IMR-90 (cell line): ENCODE data around the gene TMEM238.

Experiments
- CEBPB ChIP-seq: IDR thresholded peaks from 2 replicates; pipeline ENCODE4 v1.6.1; 2012; ENCODE audit warnings: low read depth, low read length, improper control_type of control experiment
- CHD1 ChIP-seq: IDR thresholded peaks from 2 replicates; pipeline ENCODE4 v1.6.1; 2012; ENCODE audit warnings: low read depth, low read length, improper control_type of control experiment
- POLR2A ChIP-seq: IDR thresholded peaks from 2 replicates; pipeline ENCODE4 v1.6.1; 2012; ENCODE audit warnings: mild to moderate bottlenecking, low read depth, low read length
- RAD21 ChIP-seq: IDR thresholded peaks from 2 replicates; pipeline ENCODE4 v1.6.1; 2012; ENCODE audit warnings: low read length, improper control_type of control experiment
- TF ChIP-seq, protein P1 (sequence below): conservative IDR thresholded peaks from 2 replicates; pipeline ENCODE4 v1.5.1; 2012; ENCODE audit warnings: mild to moderate bottlenecking, low read depth, low read length, improper control_type of control experiment
- TF ChIP-seq, protein P2 (sequence below): fragments of 150-350 bp; IDR thresholded peaks from 2 replicates; pipeline ENCODE4 v1.6.1; 2017; ENCODE audit warnings: mild to moderate bottlenecking, antibody characterized with exemption, low read length, low read depth

- TF ChIP-seq POLR2A (no peak), RAD21 (no peak), CHD1 (no peak), CEBPB (no peak)
- TF ChIP-seq, protein P1, sequence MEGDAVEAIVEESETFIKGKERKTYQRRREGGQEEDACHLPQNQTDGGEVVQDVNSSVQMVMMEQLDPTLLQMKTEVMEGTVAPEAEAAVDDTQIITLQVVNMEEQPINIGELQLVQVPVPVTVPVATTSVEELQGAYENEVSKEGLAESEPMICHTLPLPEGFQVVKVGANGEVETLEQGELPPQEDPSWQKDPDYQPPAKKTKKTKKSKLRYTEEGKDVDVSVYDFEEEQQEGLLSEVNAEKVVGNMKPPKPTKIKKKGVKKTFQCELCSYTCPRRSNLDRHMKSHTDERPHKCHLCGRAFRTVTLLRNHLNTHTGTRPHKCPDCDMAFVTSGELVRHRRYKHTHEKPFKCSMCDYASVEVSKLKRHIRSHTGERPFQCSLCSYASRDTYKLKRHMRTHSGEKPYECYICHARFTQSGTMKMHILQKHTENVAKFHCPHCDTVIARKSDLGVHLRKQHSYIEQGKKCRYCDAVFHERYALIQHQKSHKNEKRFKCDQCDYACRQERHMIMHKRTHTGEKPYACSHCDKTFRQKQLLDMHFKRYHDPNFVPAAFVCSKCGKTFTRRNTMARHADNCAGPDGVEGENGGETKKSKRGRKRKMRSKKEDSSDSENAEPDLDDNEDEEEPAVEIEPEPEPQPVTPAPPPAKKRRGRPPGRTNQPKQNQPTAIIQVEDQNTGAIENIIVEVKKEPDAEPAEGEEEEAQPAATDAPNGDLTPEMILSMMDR = no peak
- TF ChIP-seq, protein P2, sequence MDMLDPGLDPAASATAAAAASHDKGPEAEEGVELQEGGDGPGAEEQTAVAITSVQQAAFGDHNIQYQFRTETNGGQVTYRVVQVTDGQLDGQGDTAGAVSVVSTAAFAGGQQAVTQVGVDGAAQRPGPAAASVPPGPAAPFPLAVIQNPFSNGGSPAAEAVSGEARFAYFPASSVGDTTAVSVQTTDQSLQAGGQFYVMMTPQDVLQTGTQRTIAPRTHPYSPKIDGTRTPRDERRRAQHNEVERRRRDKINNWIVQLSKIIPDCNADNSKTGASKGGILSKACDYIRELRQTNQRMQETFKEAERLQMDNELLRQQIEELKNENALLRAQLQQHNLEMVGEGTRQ = no peak
Observed at GRCh38 chr19:55354698-55355212, 29.3 kb downstream of the TMEM238 start, which contains the start of gene COX6B2.
